Hypothalamus (tissue), 51 donors: Measurements from ENCODE around the gene USP48.

Experiments
- DNase-seq, 51 donors: peaks; one replicate each; lab custom pipeline; 2025; lab: John Stamatoyannopoulos, UW

USP48 gene

DNA sequence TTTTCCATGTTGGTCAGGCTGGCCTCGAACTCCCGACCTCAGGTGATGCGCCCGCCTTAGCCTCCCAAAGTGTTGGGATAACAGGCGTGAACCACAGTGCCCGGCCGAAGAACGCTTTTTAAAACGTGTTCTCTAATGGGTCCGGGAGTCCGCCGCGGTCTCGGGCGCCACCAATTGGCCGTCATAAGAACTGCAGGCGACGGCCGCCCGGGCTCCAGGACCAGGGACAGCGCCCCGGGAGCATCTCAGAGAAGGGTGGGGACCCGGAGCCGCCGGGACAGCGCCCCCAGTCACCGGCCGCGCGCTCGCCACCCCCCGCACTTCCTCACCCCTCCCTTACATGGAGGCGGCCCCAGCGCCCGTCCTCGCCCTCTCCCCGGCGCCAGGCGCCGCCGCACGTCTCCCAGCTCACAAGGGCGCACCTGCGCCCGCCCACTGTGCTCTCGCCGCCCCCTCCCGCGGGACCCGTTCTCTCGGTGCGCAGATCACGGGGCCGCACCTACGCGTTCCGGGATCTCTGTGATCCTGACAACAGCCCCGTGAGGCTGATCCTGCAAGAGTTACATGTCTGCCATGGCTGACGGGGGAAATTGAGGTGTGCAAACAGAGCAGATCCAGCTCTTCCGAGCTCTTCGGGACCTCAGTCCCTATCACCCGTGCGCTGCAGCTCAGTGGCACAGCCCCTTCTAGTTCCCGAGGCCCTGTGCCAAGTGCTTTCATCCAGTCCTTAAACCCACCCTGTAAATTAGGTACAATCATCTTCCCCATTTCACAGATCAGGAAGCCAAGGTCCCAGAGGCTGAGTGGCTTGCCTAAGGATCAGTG is 123.6 kb downstream of the USP48 start:
- DNase-seq = peak in 47 of 51 donors; percentile 30 to 90 (median 70)

DNA sequence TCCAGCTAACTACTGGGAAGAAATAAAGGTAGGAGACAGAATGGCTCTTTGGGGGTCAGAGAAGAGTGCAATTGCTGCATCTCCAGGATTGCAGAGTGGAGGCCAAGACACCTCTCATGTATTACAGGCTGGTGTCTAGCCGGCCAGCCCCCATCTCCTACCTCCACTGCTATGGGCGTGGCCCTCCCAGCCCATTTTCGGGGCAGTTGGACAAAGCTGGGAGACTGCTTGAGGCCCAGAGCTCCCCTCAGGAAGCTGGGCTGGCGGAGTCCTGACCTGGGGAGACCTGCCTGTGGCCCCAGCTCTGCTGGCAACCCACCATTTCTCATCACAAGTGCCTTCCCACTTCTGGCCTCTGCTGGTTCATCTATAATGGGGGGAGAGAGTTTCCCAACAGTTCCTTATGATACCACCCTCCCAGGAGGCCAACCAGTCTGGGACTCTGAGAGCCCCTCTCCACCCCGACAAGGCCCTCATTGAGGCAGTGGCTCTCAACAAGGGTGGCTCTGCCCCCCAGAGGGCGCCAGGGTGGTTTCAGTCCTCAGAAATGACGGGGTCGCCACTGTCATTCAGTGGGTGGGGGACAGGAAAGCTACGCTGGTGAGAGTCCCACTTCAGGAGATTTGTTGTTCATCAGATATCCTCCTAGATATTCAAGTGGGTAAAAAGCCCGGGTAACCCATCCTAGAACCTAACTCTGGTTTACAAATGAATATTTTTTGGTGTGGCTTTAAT is 125.3 kb downstream of the USP48 start:
- DNase-seq = no peak

DNA sequence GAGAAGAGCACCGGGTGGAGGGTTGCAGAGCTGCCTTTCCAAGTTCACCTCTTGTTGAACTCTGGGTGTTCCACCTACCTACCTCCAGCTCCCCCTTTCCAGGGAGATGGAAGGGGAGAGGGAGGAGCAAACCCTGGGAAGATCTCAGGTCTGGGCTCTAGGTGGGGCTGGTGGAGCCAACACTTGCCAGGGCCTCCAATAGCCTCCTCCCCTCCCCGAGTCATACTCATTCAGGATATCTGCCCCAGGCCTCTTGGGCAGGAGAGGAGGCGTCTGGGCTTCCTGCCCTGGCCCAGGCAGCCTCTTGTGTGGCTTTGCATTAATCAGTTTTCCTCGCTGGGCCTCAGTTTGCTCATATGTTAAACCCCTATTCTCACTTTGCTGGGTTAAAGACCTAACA is 127.2 kb downstream of the USP48 start:
- DNase-seq = peak in 10 of 51 donors; percentile 21 to 56 (median 37)

DNA sequence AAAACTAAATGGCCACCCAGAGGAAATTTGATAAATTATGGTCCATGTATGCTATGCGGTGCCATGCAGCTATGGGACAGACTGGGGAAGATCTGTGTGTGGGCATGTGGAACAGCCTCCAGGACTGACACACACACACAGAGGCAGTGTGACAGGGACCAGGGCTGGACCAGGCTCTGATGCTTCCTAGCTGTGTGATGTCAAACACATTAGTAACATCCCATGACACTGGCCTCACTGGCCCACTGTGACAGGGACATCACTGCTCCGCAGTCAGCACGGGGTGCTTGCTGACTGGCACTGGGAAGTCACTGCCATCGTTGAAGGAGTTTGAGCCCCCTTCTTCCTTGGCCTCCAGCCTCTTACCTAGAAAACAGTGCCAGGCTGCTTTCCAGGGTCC is 127.7 kb downstream of the USP48 start:
- peak in 20 of 51 donors; percentile 27 to 62 (median 38) for DNase-seq

DNA sequence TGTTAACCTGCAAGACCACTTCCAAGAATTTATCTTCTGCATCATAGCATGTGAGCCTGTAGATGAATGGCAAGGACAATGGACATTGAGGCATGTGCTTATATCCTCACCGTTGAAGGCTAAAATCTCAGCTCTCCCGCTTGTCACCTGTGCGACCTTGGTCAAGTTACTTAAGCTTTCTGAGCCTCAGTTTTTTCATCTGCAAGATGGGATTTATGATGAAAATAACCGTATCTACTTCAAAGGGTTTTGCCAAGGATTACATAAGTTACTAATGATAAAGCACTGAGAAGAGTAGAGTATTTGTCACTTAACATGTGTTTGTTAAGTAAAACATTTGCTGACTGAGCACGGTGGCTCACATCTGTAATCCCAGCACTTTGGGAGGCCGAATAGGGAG is 128.7 kb downstream of the USP48 start:
- no peak for DNase-seq

DNA sequence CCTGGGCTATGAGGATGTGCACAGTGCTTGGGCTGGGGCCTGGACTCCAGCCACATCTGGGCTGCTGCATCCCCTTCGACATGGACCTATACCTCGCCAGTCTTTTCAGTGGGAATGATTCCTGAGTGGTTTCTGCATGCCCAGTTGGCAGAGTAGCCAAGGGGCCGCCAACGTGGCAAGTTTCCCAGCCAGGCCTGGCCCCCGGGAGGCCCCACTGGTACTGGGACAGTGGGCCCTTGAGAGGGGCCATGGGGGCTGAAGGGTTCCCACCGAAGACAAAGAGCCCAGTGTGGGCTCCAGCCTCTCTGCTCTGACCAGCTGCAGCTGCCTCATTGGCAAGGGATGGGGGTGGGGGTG is 129.2 kb downstream of the USP48 start:
- DNase-seq = peak in 46 of 51 donors; percentile 24 to 93 (median 79)

DNA sequence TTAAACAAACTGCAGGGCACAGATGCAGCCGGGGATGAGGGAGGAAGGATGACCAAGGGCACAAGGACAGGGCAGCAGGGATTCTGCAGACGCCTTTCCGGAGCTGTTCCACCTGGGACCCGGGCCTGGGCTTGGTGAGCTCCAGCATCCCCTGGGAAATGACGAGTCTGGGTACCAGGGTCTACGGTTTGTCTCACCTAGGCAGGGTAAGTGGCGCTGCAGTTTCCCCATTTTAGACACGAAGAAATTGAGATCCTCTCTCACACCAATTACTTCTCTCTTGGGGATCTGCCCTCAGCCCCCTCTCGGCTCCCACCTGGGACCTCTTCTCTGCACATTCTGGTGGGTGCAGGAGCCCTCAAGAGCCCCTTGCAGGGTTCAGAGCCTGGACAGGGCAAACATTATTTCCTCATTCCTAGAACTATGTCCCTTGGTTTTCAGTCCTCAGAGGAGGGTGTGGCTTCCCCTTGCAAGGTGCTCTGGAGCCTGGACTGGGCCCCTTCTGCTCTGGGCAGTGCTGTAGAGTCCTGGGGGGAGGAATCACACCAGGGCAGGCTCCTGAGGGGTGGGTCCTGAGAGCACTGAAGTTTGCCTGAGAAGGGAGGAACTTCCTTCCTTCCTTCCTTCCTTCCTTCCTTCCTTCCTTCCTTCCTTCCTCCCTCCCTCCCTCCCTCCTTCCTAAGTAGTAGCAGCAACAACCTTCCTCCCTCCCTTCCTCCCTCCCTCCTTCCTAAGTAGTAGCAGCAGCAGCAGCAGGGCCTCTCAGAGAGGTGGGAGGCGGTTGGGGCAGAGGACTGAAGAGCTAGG is 129.8 kb downstream of the USP48 start:
- peak in 3 of 51 donors; percentile 25 to 46 (median 39) for DNase-seq

DNA sequence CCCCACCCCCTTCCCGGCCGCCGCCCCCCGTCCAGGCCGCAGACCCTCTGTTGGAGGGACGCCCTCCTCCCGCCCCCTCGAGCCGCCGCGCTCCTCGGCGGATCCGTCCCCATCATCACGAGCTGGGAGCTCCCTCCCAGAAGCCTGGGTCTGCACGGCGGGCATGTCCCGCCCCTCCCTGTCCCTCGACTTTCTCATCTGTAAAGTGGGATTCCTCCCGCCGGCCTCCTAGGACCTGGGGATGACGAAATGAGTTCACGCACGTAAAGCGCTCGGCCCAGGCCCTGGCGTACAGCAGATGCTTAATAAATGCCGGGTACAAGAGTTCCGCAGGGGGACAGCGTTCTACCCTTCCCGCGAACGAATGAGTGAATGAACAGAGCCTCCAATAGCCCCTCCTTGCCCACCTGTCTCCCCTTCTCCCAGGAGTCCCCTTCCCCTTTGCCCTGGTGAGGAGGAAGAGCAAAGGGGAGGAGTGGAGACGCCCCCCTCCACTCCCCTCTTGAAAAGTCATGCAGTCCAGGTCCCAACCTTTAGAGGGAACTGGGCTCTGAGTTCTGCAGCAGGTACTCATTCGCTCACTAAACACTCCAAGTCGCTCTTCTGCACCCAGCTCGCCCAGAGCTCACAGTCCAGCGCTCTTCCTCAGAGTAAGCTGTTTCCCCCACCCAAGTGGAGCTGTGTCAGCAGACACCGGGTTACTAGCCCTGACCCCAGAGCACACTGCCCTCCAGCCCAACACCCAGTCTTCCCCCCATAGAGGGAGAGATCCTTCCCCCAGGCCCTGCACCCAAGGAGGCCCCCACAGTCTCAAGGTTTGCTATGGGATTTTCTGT is 130.6 kb downstream of the USP48 start:
- peak in 2 of 51 donors; percentile 50 to 55 for DNase-seq

DNA sequence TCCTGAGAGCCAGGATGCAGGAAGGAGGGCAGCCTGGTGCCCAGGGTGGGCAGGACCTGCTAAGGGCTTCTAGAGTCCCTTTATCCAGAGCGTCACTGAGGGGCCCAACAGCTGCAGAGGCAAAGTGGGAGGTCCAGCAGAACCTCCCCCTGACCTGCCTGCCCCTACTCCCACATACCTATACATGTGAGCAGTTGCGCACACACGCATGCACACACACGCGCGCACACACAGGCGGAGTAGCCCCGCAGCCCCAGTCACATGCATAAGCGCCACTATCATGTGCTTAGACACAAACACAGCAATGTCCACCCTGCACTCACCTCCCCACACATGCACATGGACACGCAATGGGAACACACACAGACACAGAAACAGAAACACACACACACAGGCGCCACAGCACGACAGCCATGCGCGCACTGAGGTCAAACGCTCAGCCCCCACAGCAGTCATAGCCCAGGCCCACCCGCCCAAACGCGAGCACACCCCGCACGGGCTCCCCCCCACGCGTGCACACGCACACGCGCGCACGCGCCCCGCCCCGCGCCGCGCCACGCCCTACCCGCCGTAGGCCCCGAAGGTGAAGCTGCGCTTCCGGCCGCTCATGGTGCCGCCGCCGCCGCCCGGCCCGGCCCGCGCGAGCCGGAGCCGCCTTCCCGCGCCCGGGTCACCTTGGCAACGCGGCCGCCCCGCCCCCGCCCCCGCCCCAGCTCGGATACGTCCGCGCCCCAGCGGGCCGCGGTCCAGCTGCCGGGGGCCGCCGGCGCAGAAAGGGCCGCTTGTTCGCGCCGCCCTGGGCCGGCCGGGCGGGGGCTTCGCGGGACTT is 131.5 kb downstream of the USP48 start:
- peak in 44 of 51 donors; percentile 26 to 86 (median 62) for DNase-seq

DNA sequence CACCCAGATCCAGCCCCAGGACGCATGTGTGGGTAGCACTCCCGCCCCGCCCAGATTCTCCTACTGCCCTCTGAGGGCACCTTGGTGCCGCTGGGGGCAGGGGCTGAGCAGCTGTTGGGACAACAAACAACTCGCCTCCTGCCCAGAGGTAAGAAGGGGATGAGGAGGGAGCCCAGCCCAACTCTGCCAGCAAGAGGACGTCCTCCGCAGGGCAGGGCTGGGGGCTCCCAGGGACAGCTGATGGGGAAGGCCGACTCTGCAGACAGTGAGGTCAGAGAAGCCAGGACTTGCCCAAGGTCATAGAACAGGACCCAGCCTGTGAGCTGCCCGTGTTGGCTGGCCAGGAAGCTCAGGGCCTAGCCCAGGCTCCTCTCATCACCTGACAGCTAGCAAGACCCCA is 132.5 kb downstream of the USP48 start:
- no peak for DNase-seq

DNA sequence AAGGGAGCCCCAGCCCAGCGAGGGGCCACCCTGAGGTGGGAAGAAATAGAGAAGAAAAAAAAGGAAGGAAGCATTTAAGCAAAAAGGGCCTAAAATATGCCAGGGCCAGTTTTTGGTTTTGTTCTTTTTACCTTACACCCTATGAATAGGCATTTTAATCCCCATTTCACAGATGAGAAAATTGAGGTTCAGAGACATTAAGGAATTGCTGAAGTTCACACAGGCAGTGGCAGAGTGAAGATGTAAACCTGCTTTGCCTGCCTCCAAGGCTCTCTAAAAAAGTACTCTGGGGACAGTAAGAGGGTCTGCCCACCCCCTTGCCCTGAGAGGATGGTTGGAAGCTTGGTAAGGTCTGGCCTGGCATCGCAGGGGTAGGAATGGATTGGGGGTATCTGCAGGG is 133.6 kb downstream of the USP48 start:
- no peak for DNase-seq

DNA sequence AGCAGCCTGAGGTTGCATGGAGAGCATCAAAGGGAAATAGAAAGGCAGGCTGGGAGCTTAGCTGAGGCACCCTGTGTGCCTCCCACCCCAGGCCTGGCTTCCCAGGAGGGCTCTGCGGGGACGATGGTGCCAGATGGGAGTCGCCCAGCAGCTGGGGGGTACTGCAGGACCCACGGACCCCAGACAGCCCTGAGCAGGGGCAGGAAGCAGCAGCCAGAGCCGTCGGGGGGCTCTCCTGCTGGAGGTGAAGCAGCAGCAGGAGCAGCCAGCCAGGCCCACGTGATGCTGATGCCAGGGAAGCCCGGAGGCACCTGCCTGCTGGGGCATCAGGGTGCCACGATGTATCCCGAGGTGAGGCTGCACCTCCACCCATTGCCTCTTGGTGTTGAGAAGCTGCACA is 134.2 kb downstream of the USP48 start:
- DNase-seq = no peak

DNA sequence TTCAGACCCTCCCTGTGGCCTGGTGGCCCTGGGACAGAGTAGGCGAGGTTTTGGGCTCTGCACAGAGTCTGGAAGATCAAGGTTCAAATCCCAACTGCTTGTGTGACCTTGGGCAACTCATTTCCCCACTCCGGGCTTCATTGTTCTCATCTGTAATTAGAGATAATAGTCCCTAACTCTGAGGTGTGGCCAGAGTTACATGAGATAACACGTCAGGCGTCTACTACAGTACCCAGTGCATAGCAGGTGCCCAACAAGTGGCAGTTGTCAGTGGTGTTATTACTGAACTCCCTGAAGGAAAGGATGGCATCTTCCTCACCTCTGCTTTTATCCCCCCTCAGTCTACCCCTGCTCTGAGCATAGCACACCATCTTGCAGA is 134.6 kb downstream of the USP48 start:
- no peak for DNase-seq

DNA sequence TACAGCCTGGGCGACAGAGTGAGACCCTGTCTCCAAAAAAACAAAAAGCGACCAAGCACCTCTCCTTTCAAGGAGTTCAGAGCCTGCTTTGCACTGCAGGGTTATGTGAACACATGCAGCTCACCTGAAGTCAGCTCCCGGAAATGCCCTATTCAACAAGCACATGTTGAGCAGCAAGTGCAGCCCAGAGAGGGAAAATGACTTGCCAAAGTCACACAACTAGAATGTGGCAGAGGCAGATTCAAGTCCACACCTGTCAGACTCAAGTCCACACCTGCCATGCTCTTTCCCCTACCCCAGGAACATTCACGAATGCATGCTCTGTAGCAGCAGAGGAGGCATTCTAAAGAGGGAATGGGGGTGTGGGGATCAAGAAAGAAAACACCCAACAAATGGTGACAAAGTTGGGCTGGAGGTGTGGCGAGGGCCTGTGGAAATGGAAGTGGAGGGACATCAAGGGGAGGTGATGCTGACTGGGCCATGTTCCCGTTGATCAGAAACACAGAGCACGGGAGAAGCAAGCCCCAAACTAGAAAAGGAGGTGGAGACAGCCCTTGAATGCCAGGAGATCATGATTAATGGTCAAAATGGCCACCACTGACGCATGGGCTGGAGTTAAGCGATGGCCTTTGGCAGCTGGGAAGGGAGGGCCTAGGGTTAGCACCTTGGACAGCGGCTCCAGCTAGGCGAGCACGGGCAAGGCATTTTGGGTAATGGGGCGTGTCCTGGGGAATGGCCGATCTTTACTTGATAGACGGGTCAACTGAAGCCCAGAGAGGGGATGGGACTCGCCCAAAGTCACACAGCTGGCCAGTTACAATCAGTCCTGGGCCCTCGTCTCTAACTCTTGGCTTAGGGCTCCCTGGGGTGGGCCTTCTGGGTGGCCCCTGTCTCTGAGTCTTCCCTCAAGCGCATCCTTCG is 135.3 kb downstream of the USP48 start:
- DNase-seq = peak in 1 of 51 donors; percentile 23

DNA sequence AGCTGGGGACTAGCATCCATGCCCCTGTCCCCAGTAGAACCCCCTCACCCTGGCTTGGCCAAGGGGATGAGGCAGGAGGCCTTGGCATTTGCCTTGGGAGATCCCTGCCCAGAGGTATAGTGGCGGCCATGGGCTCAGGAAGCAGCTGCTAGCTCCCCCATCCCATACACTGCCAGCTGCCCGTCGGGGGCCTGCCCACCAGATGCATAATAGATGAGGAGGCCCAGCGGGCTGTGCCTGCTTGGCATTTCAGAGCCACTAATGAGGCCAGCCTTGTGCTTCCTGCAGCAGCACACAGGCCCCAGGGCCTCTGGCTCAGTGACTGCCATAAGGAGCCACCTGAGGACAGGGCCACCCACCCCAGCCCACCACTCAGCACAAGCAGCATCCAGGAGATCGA is 137.4 kb downstream of the USP48 start:
- DNase-seq = peak in 10 of 51 donors; percentile 14 to 48 (median 30)

DNA sequence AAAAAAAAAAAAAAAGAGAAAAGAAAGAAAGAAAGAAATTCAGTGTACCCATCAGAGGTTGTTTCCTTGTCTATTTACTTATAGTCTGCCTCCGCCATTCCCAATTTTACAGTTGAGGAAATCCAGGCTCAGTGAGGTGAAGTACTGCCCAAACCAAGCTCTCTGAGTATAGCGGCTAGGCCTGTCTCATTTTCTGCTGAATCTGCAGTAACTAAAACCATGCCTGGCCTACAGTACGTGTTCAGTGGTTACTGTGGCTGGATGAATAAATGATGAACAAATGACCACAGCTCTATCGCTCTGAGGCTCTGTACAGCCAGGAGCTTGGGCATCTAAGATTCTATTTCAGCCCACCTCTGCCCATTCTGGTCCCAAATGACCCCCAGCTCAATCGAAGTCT is 138.0 kb downstream of the USP48 start:
- DNase-seq = no peak

DNA sequence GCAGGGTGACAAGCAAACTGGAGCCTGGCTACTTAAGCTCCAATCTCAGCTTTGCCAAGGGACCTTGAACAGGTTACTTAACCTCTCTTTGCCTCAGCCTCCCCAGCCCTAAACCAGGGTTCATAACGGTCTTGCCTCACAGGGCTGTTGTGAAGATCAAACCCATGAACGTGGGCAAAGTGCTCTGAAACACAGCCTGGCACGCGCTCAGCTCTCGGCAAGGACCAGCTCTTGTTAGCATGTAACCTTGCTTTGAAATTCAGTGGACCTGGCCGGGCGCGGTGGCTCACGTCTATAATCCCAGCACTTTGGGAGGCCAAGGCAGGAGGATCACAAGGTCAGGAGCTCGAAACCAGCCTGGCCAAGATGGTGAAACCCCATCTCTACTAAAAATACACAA is 138.6 kb downstream of the USP48 start:
- no peak for DNase-seq

DNA sequence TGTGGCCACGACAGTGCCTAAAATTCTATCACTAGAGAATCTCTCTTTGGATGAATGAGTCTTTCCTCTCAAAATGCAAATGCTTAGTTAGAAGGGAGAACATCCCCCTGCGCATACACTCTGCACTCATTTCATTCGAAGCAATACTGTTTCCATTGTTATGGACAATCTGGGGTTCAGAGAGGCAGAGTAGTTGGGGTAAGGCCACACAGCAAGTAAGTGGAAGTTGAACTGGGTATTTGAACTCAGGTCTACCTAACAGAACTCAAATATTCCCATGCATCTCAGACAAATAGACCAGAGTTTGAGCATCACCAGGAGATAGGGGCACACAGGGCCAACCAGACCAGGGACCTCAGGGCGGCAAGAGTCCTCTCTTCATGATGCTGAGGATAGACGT is 139.3 kb downstream of the USP48 start:
- no peak for DNase-seq
